ENCODE measurements around the gene MCOLN2.
"Not testable (repeated sequence)": the region's sequence is repeated elsewhere in the genome, so short reads cannot be mapped to it uniquely, and the experiment has no call there.

MCOLN2 gene

GRCh38 chr1:84986561-84986960 is 10.4 kb downstream of the MCOLN2 start:
- DNase-seq (ENCODE audit: extremely low read depth in 1 of 2, low read depth in 1 of 2) = not testable (repeated sequence)

- no peak for DNase-seq (ENCODE audit: extremely low read depth in 1 of 2, low read depth in 1 of 2)
Observed at GRCh38 chr1:84985365-84985764, 11.5 kb downstream of the MCOLN2 start.

GRCh38 chr1:84982395-84982794 is 14.5 kb downstream of the MCOLN2 start:
- DNase-seq (ENCODE audit: extremely low read depth in 1 of 2, low read depth in 1 of 2) = no peak

GRCh38 chr1:84975035-84975434 is 21.9 kb downstream of the MCOLN2 start:
- DNase-seq (ENCODE audit: extremely low read depth in 1 of 2, low read depth in 1 of 2) = no peak

GRCh38 chr1:84973498-84974334 is 23.2 kb downstream of the MCOLN2 start:
- DNase-seq (ENCODE audit: extremely low read depth in 1 of 2, low read depth in 1 of 2) = no peak

- no peak for DNase-seq (ENCODE audit: extremely low read depth in 1 of 2, low read depth in 1 of 2)
Observed at GRCh38 chr1:84972377-84972987, 24.4 kb downstream of the MCOLN2 start.

- no peak for DNase-seq (ENCODE audit: extremely low read depth in 1 of 2, low read depth in 1 of 2)
Observed at GRCh38 chr1:84971957-84972356, 25.0 kb downstream of the MCOLN2 start.

- peak in 1 of 2 donors; percentile 60 for DNase-seq (ENCODE audit: extremely low read depth in 1 of 2, low read depth in 1 of 2)
Observed at GRCh38 chr1:84969489-84970250, 27.2 kb downstream of the MCOLN2 start.

- no peak for DNase-seq (ENCODE audit: extremely low read depth in 1 of 2, low read depth in 1 of 2)
Observed at GRCh38 chr1:84968865-84969264, 28.0 kb downstream of the MCOLN2 start.

GRCh38 chr1:84968101-84968500 is 28.8 kb downstream of the MCOLN2 start:
- no peak for DNase-seq (ENCODE audit: extremely low read depth in 1 of 2, low read depth in 1 of 2)

- DNase-seq (ENCODE audit: extremely low read depth in 1 of 2, low read depth in 1 of 2) = no peak
Observed at GRCh38 chr1:84967666-84968065, 29.2 kb downstream of the MCOLN2 start.

GRCh38 chr1:84963021-84963420 is 33.9 kb downstream of the MCOLN2 start:
- no peak for DNase-seq (ENCODE audit: extremely low read depth in 1 of 2, low read depth in 1 of 2)

GRCh38 chr1:84961316-84961715 is 35.6 kb downstream of the MCOLN2 start:
- DNase-seq (ENCODE audit: extremely low read depth in 1 of 2, low read depth in 1 of 2) = no peak

GRCh38 chr1:84960371-84960770 is 36.5 kb downstream of the MCOLN2 start:
- no peak for DNase-seq (ENCODE audit: extremely low read depth in 1 of 2, low read depth in 1 of 2)

GRCh38 chr1:84959294-84959693 is 37.6 kb downstream of the MCOLN2 start:
- DNase-seq (ENCODE audit: extremely low read depth in 1 of 2, low read depth in 1 of 2) = peak in 1 of 2 donors; percentile 37

GRCh38 chr1:84957966-84958365 is 38.9 kb downstream of the MCOLN2 start:
- DNase-seq (ENCODE audit: extremely low read depth in 1 of 2, low read depth in 1 of 2) = no peak

GRCh38 chr1:84956655-84957054 is 40.3 kb downstream of the MCOLN2 start:
- DNase-seq (ENCODE audit: extremely low read depth in 1 of 2, low read depth in 1 of 2) = no peak

- no peak for DNase-seq (ENCODE audit: extremely low read depth in 1 of 2, low read depth in 1 of 2)
Observed at GRCh38 chr1:84956097-84956496, 40.8 kb downstream of the MCOLN2 start.

GRCh38 chr1:84949664-84950063 is 47.2 kb downstream of the MCOLN2 start:
- no peak for DNase-seq (ENCODE audit: extremely low read depth in 1 of 2, low read depth in 1 of 2)

GRCh38 chr1:84947536-84948410 is 49.1 kb downstream of the MCOLN2 start:
- DNase-seq (ENCODE audit: extremely low read depth in 1 of 2, low read depth in 1 of 2) = no peak

GRCh38 chr1:84946631-84947030 is 50.3 kb downstream of the MCOLN2 start:
- no peak for DNase-seq (ENCODE audit: extremely low read depth in 1 of 2, low read depth in 1 of 2)
